Endothelial cell of umbilical vein (primary cell): ENCODE data around the gene DCHS1. TPM values are rescaled to one million over a fixed set of nuclear protein-coding genes. Genes with fewer than 3 reads are reported as not detected.

Experiments used
- BruUV-seq: library from RNA; stranded (reverse); fragments of 400-500 nt; replicated peaks from 2 replicates; lab custom pipeline; 2021; lab: Mats Ljungman, UMichigan
- CTCF ChIA-PET: fragments of 300-600, 350-600 bp; sonication (Branson Sonifier 250); formaldehyde crosslinking; loops from one replicate; lab custom pipeline; 2021; ENCODE audit warnings: antibody characterized with exemption, inconsistent platforms; lab: Charles Lee
- POLR2A ChIA-PET: fragments of 300-600, 350-600 bp; sonication (Branson Sonifier 250); formaldehyde crosslinking; loops from one replicate; lab custom pipeline; 2021; ENCODE audit warnings: antibody characterized with exemption, inconsistent platforms; lab: Charles Lee
- DNase-seq: peaks from one replicate; pipeline ENCODE4 v3.0.0-alpha.2; 2011; ENCODE audit warnings: low read depth, low spot score
- FAIRE-seq: peaks from 2 replicates; lab custom pipeline; 2011; peaks lifted over from hg19 to GRCh38; lab: Jason Lieb, UNC
- H2AFZ ChIP-seq: 2 replicates; pipeline ENCODE4 v1.6.0; 2012; ENCODE audit warnings: low read depth, low read length, control low read depth, inconsistent platforms
- H3K27ac ChIP-seq: 2 replicates; pipeline ENCODE4 v1.5.1; 2011; ENCODE audit warnings: low read depth, mild to moderate bottlenecking, control low read depth, low read length, moderate library complexity; ENCODE audit not compliant: insufficient read depth
- H3K27me3 ChIP-seq, 2 experiments: 2 replicates each; pipeline versions ENCODE4 v1.6.0 to v1.6.1; 2011; ENCODE audit warnings: low read length in 2 of 2, mixed read lengths in 1 of 2; ENCODE audit not compliant: control insufficient read depth in 2 of 2, insufficient read depth in 2 of 2
- H3K36me3 ChIP-seq, 2 experiments: 2 replicates in 1 of 2; 3 replicates in 1 of 2; pipeline ENCODE4 v1.5.1; 2011; ENCODE audit warnings: low read length in 2 of 2, mild to moderate bottlenecking in 1 of 2, moderate library complexity in 1 of 2; ENCODE audit not compliant: control insufficient read depth in 2 of 2, insufficient read depth in 2 of 2; ENCODE audit errors: extremely low read depth in 1 of 2
- H3K4me1 ChIP-seq: 3 replicates; pipeline ENCODE4 v1.5.1; 2011; ENCODE audit warnings: mild to moderate bottlenecking, low read length; ENCODE audit not compliant: control insufficient read depth, insufficient read depth; ENCODE audit errors: extremely low read depth
- H3K4me2 ChIP-seq: 2 replicates; pipeline ENCODE4 v1.6.1; 2011; ENCODE audit warnings: low read length, control low read depth, mixed read lengths; ENCODE audit not compliant: insufficient read depth
- H3K4me3 ChIP-seq, 3 experiments: fragments of 200-600 bp in 1 of 3; sonication (generic), shearing (Covaris generic) in 1 of 3; replicated peaks in 1 of 3; 2 replicates each; pipeline ENCODE4 v1.5.1; 2011 to 2016; ENCODE audit warnings: control low read depth in 3 of 3, low read length in 3 of 3, mild to moderate bottlenecking in 2 of 3, inconsistent platforms in 1 of 3, low read depth in 1 of 3, moderate library complexity in 1 of 3; ENCODE audit not compliant: insufficient read depth in 1 of 3
- H3K79me2 ChIP-seq: 2 replicates; pipeline ENCODE4 v1.6.0; 2012; ENCODE audit warnings: low read length, inconsistent platforms; ENCODE audit not compliant: control insufficient read depth, insufficient read depth
- H3K9ac ChIP-seq: replicated peaks from 2 replicates; pipeline ENCODE3; 2011; ENCODE audit warnings: low read length, control low read depth; ENCODE audit not compliant: insufficient read depth; ENCODE audit errors: extremely low read depth
- H3K9me1 ChIP-seq: replicated peaks from 3 replicates; pipeline ENCODE4 v1.6.0; 2011; ENCODE audit warnings: mild to moderate bottlenecking, low read length; ENCODE audit not compliant: control insufficient read depth, insufficient read depth; ENCODE audit errors: extremely low read depth
- H3K9me3 ChIP-seq: replicated peaks from 2 replicates; pipeline ENCODE4 v1.5.1; 2012; ENCODE audit warnings: low read length, inconsistent platforms; ENCODE audit not compliant: control insufficient read depth, insufficient read depth
- H4K20me1 ChIP-seq: replicated peaks from 2 replicates; pipeline ENCODE3; 2011; ENCODE audit warnings: mild to moderate bottlenecking, low read length; ENCODE audit not compliant: control insufficient read depth, insufficient read depth; ENCODE audit errors: extremely low read depth
- EZH2 ChIP-seq: IDR thresholded peaks from 2 replicates; pipeline ENCODE4 v1.6.1; 2012; ENCODE audit warnings: borderline replicate concordance, low read depth, mild to moderate bottlenecking, moderate library complexity, low read length, inconsistent platforms; ENCODE audit not compliant: severe bottlenecking
- FOS ChIP-seq: IDR thresholded peaks from 2 replicates; pipeline ENCODE4 v1.6.1; 2011; ENCODE audit warnings: mild to moderate bottlenecking, low read length, moderate library complexity, borderline replicate concordance; ENCODE audit not compliant: insufficient read depth
- GATA2 ChIP-seq: IDR thresholded peaks from 2 replicates; pipeline ENCODE4 v1.7.0; 2011; ENCODE audit warnings: low read depth, mild to moderate bottlenecking, moderate library complexity, mixed read lengths, low read length; ENCODE audit not compliant: insufficient read length, insufficient read depth
- JUN ChIP-seq: IDR thresholded peaks from 2 replicates; pipeline ENCODE4 v1.6.1; 2011; ENCODE audit warnings: borderline replicate concordance, low read depth; ENCODE audit not compliant: insufficient read length, insufficient read depth
- MYC ChIP-seq: IDR thresholded peaks from one replicate; pipeline ENCODE4 v1.6.1; 2011; ENCODE audit warnings: mild to moderate bottlenecking, low read depth, low read length
- POLR2A ChIP-seq: IDR thresholded peaks from 2 replicates; pipeline ENCODE4 v1.6.1; 2012; ENCODE audit warnings: low read depth, mild to moderate bottlenecking, control low read depth, low read length
- POLR2AphosphoS5 ChIP-seq: IDR thresholded peaks from 2 replicates; pipeline ENCODE4 v1.6.1; 2012; ENCODE audit warnings: low read depth, mild to moderate bottlenecking, control low read depth, low read length, moderate library complexity; ENCODE audit not compliant: insufficient read depth
- dilution Hi-C: fragments of 300-500 bp; cut with MboI; formaldehyde crosslinking; loops from one replicate; pipeline ENCODE4 v1.15.0; 2019; ENCODE audit warnings: low sequenced_read_pairs; ENCODE audit not compliant: extremely low pct_ligation_motif_present
- intact Hi-C: fragments of 100-400 bp; cut with micrococcal nuclease; formaldehyde crosslinking; loops from one replicate; pipeline ENCODE4 v1.10.0; 2022
- polyA plus RNA-seq, 4 experiments: library from polyadenylated mRNA; depleted of rRNA in 3 of 4; stranded (reverse) in 3 of 4; unstranded in 1 of 4; fragments of >200 nt; gene quantifications; 2 replicates each; pipeline versions ENCODE4 v1.2.1 to v1.2.3, GENCODE V29; 2011 to 2012; ENCODE audit warnings: missing spikeins in 1 of 4
- total RNA-seq: library from RNA; stranded (reverse); gene quantifications from 2 replicates; pipeline ENCODE4 v1.2.3, GENCODE V29; 2021
- TF ChIP-seq, protein P1 (sequence below), 2 donors: IDR thresholded peaks; 1 replicate in 1 of 2; 2 replicates in 1 of 2; pipeline ENCODE4 v1.5.1; 2011; ENCODE audit warnings: low read length in 2 of 2, mild to moderate bottlenecking in 2 of 2, moderate library complexity in 2 of 2, control low read depth in 1 of 2, inconsistent platforms in 1 of 2, low read depth in 1 of 2; ENCODE audit not compliant: insufficient read depth in 1 of 2; ENCODE audit errors: extremely low read depth in 1 of 2
- TF ChIP-seq, protein P2 (sequence below): IDR thresholded peaks from 2 replicates; pipeline ENCODE4 v1.6.1; 2011; ENCODE audit not compliant: insufficient read depth, insufficient read length

The DCHS1 gene
- total and polyA plus RNA-seq, 2 donors (not counting 3 experiments of a cell fraction or from before 2014, with no cell fraction given), result 56.2 to 73.0 TPM

DNA sequence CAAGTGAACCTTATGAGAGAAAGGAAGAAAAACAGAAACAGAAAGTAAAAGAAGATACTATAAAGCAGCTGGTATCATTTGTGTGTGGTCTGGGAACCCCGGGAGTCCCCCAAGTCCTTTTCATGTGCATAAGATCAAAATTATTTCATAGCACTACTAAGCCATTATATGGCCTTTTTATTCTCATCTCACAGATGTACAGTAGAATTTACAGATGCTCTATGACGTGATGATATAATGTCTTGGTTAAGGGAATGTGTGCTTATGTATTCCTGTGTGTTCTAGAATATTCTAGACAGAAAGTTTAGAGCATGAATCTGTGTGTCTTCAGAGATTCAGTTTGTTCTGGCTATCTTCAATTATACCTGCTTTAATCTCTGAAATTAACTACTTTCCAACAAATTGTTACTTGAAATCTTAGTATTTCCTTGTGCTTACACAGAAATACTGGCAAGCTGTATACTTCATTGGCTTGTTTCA lies 27.8 kb downstream of the DCHS1 start:
- Histone ChIP-seq H2AFZ (no peak overlapping the region), H3K9me1 (no peaks in the 10 kb centered on the region), H3K4me3 (no peak overlapping the region), H3K27me3 (no peaks in the 10 kb centered on the region), H3K4me2 (no peak overlapping the region), H3K9ac (no peak overlapping the region), H3K36me3 (peaks cover 5 to 78% of the 10 kb centered on the region in 2 experiments), H4K20me1 (no peaks in the 10 kb centered on the region), H3K9me3 (no peaks in the 10 kb centered on the region), H3K4me1 (no peaks in the 10 kb centered on the region), H3K79me2 (no peaks in the 10 kb centered on the region), H3K27ac (no peak overlapping the region)
- CTCF ChIA-PET, result interaction anchor here (0.8 to 1.3 kb wide), 5 partner anchors 11 to 97 kb away, joined by 3 to 4 read pairs (median 3); partner anchors contain the start of gene MRPL17
- no peak for FAIRE-seq
- intact Hi-C loops, result no loop called here
- POLR2A ChIA-PET, result no interaction called here
- no peak for DNase-seq
- BruUV-seq, result no TSS peak
- TF ChIP-seq EZH2 (no peak), FOS (no peak), GATA2 (no peak), JUN (no peak), POLR2AphosphoS5 (no peak), POLR2A (no peak), MYC (no peak)
- TF ChIP-seq, protein P1, sequence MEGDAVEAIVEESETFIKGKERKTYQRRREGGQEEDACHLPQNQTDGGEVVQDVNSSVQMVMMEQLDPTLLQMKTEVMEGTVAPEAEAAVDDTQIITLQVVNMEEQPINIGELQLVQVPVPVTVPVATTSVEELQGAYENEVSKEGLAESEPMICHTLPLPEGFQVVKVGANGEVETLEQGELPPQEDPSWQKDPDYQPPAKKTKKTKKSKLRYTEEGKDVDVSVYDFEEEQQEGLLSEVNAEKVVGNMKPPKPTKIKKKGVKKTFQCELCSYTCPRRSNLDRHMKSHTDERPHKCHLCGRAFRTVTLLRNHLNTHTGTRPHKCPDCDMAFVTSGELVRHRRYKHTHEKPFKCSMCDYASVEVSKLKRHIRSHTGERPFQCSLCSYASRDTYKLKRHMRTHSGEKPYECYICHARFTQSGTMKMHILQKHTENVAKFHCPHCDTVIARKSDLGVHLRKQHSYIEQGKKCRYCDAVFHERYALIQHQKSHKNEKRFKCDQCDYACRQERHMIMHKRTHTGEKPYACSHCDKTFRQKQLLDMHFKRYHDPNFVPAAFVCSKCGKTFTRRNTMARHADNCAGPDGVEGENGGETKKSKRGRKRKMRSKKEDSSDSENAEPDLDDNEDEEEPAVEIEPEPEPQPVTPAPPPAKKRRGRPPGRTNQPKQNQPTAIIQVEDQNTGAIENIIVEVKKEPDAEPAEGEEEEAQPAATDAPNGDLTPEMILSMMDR (IDR thresholded peaks at IDR 0.05; ENCODE audit: extremely low read depth in 1 of 2, insufficient read depth in 1 of 2, low read depth in 1 of 2, low read length in 2 of 2), result no peak
- TF ChIP-seq, protein P2, sequence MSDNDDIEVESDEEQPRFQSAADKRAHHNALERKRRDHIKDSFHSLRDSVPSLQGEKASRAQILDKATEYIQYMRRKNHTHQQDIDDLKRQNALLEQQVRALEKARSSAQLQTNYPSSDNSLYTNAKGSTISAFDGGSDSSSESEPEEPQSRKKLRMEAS, result no peak
- dilution Hi-C loops, result no loop called here
